Astrocyte (in vitro differentiated cells and primary cell): ENCODE measurements around the gene IFIT1.

Source experiments
- EZH2 ChIP-seq: IDR thresholded peaks from 2 replicates; pipeline ENCODE4 v1.6.1; 2012; ENCODE audit warnings: mild to moderate bottlenecking, low read length, inconsistent platforms; ENCODE audit not compliant: insufficient read depth
- TF ChIP-seq, protein P1 (sequence below): IDR thresholded peaks from 2 replicates; pipeline ENCODE4 v1.5.1; 2011; ENCODE audit warnings: low read depth, mild to moderate bottlenecking, inconsistent platforms, low read length, moderate library complexity; ENCODE audit not compliant: insufficient read depth

DNA sequence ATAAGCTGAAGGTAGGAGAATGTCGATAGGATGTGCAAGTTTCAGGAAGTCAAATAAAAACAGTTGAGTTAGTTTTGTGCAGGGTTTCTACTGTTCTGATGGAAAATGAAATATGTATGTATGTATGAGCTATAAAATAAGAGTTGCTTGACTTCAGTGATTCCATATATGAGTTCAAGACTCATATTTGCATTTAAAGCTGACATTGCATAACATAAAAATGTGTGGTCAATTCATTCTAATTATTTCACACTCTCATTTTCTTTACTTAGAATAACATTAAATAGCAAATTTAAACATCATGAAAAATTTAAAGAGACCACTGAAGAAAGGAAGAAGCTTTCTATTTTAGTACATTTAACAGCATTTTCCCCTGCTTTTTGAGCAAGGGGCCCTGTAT lies 59.8 kb downstream of the IFIT1 start:
- TF ChIP-seq, protein P1, sequence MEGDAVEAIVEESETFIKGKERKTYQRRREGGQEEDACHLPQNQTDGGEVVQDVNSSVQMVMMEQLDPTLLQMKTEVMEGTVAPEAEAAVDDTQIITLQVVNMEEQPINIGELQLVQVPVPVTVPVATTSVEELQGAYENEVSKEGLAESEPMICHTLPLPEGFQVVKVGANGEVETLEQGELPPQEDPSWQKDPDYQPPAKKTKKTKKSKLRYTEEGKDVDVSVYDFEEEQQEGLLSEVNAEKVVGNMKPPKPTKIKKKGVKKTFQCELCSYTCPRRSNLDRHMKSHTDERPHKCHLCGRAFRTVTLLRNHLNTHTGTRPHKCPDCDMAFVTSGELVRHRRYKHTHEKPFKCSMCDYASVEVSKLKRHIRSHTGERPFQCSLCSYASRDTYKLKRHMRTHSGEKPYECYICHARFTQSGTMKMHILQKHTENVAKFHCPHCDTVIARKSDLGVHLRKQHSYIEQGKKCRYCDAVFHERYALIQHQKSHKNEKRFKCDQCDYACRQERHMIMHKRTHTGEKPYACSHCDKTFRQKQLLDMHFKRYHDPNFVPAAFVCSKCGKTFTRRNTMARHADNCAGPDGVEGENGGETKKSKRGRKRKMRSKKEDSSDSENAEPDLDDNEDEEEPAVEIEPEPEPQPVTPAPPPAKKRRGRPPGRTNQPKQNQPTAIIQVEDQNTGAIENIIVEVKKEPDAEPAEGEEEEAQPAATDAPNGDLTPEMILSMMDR = no peak
- no peak for TF ChIP-seq EZH2
